ENCODE results near the gene CTAGE4.

- TF ChIP-seq CREB1 (IDR thresholded peaks at IDR 0.05) (no peak), CREB1 (CRISPR knock-in tag; IDR thresholded peaks at IDR 0.05) (no peak), GTF2F1 (IDR thresholded peaks at IDR 0.05; ENCODE audit: low read depth, low read length) (no peak), CTCF (IDR thresholded peaks at IDR 0.05 in 2 of 3, conservative IDR thresholded peaks at IDR 0.05 in 1 of 3; ENCODE audit: insufficient read depth in 2 of 3, low read depth in 1 of 3, low read length in 3 of 3) (no peak)
Observed at GRCh38 chr7:144164784-144165183, 18.5 kb upstream of the CTAGE4 start.

Data from K562 (cell line).